ENCODE data around the gene CCDC69.
"Not testable (repeated sequence)": the region's sequence is repeated elsewhere in the genome, so short reads cannot be mapped to it uniquely, and the experiment has no call there.

The CCDC69 gene

GRCh38 chr5:151186538-151186937 lies 37.4 kb downstream of the CCDC69 start:
- no peak for DNase-seq

- DNase-seq, result no peak
Observed at GRCh38 chr5:151186052-151186451, 37.8 kb downstream of the CCDC69 start.

GRCh38 chr5:151184316-151185042 lies 39.4 kb downstream of the CCDC69 start:
- no peak for DNase-seq

GRCh38 chr5:151183456-151184245 lies 40.2 kb downstream of the CCDC69 start:
- no peak for DNase-seq

- no peak for DNase-seq
Observed at GRCh38 chr5:151182976-151183375, 40.9 kb downstream of the CCDC69 start.

GRCh38 chr5:151182524-151182900 lies 41.4 kb downstream of the CCDC69 start:
- no peak for DNase-seq

- no peak for DNase-seq
Observed at GRCh38 chr5:151181818-151182523, 41.9 kb downstream of the CCDC69 start.

- DNase-seq, result no peak
Observed at GRCh38 chr5:151180291-151180690, 43.6 kb downstream of the CCDC69 start.

GRCh38 chr5:151179489-151179840 lies 44.4 kb downstream of the CCDC69 start:
- no peak for DNase-seq

- DNase-seq, result no peak
Observed at GRCh38 chr5:151178777-151179488, 45.0 kb downstream of the CCDC69 start.

- DNase-seq, result no peak
Observed at GRCh38 chr5:151178372-151178771, 45.5 kb downstream of the CCDC69 start.

- not testable (repeated sequence) for DNase-seq
Observed at GRCh38 chr5:151176268-151176667, 47.6 kb downstream of the CCDC69 start.

GRCh38 chr5:151174612-151175101 lies 49.2 kb downstream of the CCDC69 start:
- no peak for DNase-seq

GRCh38 chr5:151173711-151174611 lies 49.9 kb downstream of the CCDC69 start:
- no peak for DNase-seq

GRCh38 chr5:151171529-151171928 lies 52.4 kb downstream of the CCDC69 start:
- no peak for DNase-seq

- no peak for DNase-seq
Observed at GRCh38 chr5:151168602-151169344, 55.1 kb downstream of the CCDC69 start.

- no peak for DNase-seq
Observed at GRCh38 chr5:151167022-151167421, 56.9 kb downstream of the CCDC69 start.

GRCh38 chr5:151164687-151165392 lies 59.1 kb downstream of the CCDC69 start:
- DNase-seq, result peak; percentile 82 to 87

GRCh38 chr5:151162776-151163175 lies 61.1 kb downstream of the CCDC69 start:
- DNase-seq, result no peak

- no peak for DNase-seq
Observed at GRCh38 chr5:151159649-151160373, 64.1 kb downstream of the CCDC69 start.
